Hindlimb muscle (tissue), 1 donor: ENCODE results near the gene HOXC5. TPM values are rescaled to one million over a fixed set of nuclear protein-coding genes. Genes with fewer than 3 reads are reported as not detected.

Source experiments
- DNase-seq: peaks from one replicate; pipeline ENCODE4 v3.0.0-alpha.2; 2013
- polyA plus RNA-seq: library from polyadenylated mRNA; unstranded; fragments of 120-200 nt; gene quantifications from one replicate; pipeline ENCODE4 v1.2.1, GENCODE V29; 2013; ENCODE audit not compliant: insufficient read length

HOXC5 gene
- polyA plus RNA-seq, 1 donor, result 1.8 TPM

DNA sequence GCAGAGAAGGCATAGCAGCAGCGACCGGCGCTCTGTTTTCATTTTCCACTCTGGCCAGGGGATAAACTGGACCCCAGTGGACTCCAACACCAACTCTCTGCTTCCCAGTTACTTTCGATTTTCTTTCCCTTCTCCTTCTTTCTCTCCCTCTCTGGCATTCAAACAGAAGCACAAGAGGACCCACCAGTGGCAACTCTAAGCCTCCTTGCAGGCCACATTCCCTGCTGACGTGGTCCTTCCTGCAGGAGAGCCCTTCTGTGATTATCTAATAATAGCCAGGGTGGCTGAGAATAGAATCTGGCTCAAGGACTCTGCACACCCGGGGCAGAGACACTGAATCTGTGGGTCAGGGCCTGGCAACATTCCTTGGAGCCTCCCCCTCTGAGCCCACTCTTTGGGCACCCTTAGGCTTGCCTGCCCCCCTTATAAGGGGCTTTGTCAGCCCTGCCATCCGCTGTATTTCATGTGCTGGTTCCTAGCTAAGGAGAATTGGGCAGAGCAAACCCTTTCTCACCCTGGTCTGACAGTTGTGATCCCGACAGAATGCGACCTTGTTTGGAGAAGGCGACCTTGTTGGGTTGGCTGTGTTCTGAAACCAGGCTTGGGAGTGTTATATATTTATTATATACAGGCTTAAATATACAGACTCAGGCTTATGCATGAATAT, 12.8 kb upstream of the HOXC5 start:
- DNase-seq, result no peak

DNA sequence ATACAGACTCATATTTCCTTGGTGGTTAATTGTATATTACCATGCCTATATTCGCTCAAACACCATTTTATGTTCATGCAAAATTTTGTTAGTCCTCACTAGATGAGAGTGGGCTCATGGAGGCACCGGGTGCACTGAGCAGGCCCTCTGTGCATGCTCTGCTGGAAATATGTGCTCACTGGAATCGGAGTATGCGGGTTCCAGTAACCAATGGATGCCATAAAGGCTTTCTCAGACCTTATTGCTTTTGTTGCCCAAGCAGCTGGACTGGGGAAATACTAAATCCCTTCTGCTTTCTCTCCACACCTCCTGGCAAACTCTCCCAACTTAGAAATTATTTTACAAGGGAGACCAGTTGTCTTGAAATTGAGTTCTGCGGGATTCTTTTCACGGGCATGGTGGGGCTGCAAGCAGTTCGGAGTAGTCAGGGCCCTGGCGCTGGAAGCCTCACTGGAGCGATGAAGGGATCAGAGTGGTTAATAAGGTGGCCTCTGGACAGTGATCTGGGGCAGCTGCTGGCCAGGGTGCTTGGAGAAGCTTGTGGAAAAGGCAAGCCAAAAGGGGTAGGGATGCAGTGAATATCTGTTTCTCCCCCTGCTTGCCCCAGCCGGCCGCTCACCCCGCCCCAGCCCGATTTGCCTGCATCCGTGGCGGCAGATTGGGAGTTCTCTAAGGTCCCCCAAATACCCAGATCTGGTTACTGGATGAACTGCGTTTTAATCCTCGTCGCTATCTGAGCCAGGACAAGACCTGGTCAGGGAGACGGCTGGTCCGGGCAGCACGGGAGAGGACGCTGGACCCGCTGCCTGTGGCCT, 12.1 kb upstream of the HOXC5 start:
- DNase-seq, result no peak

DNA sequence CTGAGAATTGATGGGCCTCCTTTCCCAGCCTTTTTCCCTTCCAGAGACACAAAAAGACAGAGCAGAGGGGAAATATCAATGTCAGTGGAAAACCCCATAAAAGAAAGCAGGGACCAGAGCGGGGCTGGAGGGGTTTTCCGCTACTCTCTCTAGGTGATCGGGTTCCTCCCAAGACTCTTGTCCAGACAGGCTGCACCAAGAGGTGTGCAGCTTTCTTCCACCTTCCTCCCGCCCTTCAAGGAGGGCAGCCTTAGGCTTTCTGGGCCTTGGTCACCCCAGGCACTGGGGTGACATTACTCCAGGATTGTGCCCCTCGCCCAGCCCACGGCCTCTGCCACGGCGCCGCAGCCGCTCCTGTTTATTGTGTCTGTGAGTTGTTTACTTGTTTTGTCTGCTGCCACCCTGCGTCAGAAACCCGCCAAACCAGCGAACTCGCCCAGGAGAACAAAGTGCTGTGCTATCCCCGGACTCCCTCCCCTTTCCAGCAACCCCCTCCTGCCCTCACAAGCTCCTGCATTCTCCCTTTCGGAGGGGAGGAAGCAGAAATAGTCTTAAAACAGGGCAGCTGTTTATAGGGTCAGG, 11.3 kb upstream of the HOXC5 start:
- DNase-seq, result no peak

DNA sequence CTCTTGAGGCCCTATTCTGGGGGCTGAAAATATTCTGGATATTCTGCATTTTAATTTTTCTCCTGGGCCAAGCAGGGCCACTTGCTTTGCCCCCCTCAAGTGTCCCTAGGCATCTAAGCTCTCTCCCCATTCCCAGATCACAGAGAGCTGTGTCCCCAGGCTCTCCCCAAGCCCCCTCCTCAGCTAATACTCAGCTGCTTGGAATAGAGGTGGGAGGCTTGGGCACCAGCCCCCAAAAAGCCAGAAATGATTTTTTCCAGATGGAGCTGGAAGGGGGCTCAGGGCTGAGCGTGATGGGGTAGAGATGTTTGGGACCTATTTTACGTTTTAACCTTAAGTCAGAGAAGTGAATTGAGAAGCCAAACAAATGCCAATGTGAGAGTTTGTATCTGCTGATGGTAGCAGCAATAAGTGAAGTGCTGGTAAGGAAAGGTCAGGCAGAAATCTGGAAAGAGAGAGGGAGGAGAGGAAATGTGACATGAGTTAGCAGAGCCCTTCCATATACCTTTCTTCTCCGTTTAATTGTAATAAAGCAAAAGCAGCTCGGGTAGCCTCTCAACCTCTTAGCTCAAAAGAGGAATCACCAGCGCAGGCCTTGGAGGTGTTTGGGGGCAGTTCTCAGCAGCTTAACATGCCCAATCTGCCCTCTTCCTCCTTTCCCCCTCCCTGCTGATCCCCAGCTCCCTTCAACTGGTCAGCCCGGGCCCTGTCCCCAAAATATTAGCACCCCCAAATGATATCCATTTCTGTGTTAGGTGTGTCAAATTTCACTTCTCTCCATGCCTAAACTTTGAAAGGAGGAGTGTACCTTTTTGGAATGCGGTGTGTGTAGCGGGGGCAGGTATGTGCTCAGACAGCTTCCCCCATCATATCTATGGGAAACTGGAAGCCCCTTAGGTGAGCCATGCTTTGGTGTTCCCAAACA, 9.6 kb upstream of the HOXC5 start:
- DNase-seq, result no peak

DNA sequence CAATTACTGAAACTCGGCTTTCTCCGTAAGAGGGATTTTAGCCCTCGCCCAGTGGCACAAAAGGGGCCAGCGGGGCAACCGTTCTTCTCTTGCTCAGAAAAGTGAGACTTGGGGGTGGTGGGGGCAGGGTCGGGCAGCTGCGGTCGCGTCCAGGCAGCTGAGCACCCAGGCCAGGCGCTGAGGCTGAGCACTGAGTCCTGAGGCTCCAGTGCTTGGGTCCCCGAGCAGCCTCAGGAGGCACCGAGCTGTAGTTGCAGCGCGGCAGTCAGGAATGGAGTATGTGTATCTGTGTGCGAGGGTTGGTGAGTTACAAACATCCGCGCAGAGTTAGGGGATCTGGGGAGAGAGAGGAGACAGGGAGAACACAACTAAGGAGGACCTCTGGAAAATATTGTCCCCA, 8.7 kb upstream of the HOXC5 start:
- no peak for DNase-seq

DNA sequence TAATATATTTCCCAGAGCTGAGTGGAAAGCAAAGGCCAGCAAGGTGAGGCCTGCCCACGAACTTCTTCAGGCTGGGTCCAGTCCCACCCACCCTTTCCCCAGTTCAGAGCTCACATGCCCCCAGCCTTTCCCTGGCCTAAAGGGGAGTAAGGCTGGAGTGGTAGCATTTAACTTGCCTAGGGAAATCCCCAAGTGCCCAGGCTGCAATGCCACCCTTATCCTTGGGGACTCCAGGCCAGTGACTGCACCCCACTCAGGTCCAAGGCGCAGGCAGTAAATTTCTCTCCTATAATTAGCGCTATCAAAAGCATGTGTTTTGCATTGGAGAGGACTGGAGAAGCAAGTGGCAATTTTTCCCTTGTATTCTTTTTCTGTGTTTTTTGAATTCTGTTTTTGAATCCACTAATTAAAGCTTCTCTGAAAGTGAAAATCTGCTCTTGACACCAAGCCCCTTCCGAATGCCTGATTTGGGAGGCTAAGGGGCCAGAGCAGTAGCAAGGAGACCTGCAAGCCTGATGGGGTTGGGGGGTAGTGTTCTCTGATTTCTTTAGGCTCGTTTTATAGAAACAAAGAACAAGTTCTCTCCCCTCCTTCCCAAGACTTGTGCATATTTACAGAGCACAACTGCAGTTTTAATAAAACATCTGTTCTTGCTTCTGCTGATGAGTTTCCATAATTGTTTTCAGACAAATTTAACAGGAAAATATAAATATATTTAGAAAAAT, 8.1 kb upstream of the HOXC5 start:
- no peak for DNase-seq

DNA sequence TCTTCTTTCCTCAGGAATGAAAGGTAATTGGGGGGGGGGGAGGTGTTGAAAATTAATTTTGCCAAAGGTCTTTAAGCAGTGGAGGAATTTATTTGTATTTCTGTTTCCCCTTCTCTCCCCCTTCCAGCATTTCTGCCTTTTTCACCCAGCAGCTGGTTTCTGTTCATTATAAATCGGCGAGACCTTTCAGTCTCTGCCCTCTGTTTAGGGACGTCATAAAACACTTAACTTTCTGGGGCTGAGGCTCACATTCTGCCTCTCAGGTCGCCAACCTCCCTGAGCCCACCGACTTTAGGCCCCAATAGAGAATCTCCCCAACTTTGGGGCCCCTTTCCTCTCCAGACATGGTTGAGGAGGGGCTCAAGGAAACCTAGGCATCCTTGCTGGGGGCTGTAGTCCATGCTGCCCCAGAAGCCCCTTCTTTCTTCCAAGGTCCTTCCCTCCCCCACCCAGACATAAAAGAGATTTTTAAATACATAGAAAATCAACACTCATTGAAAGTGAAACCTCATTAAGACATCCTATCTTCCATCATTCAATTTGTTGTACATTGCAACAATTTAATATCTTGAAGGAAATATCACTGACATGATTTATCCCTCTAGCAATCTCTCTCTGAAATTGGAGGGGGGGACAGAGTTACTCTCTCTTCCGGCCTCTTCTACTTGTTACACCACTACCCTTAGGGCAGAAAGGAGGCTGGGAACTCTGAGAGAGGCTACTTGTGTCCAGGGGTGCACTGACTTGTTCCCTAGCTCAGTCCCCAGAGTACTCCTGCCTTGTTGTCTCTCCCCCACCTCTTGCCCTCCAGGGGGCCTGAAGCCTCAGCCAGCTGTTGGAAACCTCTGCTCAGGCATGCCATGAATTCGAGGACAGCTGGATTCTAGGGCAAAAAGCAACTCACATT, 7.1 kb upstream of the HOXC5 start:
- no peak for DNase-seq

DNA sequence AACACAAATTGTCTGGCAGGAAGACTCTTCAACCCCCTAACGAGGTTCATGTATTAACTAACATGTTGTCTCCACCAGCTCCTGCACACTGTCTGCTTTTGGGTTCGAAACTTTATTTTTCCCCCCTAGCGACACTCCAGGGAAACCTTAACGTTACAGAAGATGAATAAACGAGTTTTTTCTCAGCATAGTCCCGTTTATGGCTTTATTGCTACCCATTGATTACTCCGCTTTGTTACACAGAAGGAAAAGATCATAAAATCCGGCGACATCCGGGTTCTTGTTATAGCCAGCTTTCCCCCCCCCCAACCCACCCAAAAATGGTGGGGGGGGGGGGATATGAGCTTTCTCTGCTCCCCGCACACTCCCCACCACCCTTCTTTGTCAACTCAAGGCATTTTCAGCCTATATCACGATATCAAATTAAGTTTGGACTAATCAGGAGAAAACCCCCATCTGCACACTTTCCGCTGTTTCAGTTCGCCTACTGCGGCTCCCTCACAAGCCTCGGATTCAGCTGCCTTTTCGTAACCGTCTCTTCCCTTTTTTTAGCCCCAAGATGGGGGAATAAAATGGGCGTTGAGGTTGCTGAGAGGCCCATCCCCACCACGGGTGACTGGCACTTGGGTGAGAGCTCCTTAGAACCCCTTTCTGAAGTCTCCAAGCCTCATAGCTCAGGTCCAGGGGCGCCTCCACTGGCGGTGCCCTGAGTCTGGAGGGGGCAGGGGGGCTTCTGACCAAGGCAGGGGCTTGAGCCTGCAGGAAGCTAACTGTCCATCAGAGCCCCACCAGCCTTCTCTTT, 6.0 kb upstream of the HOXC5 start:
- DNase-seq, result no peak

DNA sequence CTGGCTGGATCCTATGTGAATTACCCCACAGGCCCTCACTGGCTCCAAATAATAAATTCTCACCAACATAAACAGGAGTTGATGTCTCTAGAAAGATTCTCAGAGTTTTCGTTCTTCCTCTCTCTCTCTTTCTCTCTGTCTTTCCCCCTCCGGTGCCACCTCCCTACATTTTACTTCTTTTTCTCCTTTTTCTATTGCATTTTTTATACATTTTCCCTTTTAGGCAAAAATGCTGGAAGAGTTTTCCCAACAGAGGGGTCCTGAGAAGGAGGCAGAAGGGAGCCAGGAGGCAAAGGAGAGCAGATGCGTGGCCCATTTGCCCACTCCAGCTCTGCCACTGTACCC, 5.4 kb upstream of the HOXC5 start:
- no peak for DNase-seq

DNA sequence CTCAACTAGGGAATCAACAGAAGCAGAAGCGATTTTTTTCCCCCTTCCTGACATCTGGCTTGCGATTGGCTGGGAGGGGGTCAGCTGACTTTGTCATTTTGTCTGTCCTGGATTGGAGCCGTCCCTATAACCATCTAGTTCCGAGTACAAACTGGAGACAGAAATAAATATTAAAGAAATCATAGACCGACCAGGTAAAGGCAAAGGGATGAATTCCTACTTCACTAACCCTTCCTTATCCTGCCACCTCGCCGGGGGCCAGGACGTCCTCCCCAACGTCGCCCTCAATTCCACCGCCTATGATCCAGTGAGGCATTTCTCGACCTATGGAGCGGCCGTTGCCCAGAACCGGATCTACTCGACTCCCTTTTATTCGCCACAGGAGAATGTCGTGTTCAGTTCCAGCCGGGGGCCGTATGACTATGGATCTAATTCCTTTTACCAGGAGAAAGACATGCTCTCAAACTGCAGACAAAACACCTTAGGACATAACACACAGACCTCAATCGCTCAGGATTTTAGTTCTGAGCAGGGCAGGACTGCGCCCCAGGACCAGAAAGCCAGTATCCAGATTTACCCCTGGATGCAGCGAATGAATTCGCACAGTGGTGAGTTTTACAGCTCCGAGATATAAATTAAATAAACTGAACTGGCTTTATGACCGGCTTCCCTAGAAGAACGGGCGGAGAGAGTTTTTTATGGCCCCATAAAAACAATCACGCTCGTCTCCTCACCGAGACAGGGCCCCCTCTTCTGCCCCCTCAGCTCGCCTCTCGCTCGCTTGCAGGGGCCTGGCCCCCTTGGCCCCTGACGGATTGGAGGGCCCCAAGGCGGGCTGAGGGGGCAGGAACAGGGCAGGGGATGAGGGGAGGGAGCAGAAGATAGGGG, 4.3 kb upstream of the HOXC5 start, which contains the start of gene HOXC6:
TSS of gene HOXC6 (plus strand) at position 127 of the 888 bp plus-strand sequence. CDS start at position 209, 82 bp downstream.
- DNase-seq, result no peak

DNA sequence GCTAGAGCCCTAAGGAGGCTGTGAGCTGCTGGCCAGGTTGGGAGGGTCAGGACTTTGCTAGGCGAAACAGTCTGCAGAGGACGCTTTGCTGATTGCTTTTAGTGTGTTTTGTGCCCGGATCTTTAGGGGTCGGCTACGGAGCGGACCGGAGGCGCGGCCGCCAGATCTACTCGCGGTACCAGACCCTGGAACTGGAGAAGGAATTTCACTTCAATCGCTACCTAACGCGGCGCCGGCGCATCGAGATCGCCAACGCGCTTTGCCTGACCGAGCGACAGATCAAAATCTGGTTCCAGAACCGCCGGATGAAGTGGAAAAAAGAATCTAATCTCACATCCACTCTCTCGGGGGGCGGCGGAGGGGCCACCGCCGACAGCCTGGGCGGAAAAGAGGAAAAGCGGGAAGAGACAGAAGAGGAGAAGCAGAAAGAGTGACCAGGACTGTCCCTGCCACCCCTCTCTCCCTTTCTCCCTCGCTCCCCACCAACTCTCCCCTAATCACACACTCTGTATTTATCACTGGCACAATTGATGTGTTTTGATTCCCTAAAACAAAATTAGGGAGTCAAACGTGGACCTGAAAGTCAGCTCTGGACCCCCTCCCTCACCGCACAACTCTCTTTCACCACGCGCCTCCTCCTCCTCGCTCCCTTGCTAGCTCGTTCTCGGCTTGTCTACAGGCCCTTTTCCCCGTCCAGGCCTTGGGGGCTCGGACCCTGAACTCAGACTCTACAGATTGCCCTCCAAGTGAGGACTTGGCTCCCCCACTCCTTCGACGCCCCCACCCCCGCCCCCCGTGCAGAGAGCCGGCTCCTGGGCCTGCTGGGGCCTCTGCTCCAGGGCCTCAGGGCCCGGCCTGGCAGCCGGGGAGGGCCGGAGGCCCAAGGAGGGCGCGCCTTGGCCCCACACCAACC, 3.1 kb upstream of the HOXC5 start:
- no peak for DNase-seq

DNA sequence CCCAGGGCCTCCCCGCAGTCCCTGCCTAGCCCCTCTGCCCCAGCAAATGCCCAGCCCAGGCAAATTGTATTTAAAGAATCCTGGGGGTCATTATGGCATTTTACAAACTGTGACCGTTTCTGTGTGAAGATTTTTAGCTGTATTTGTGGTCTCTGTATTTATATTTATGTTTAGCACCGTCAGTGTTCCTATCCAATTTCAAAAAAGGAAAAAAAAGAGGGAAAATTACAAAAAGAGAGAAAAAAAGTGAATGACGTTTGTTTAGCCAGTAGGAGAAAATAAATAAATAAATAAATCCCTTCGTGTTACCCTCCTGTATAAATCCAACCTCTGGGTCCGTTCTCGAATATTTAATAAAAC, 2.4 kb upstream of the HOXC5 start:
- DNase-seq, result no peak

DNA sequence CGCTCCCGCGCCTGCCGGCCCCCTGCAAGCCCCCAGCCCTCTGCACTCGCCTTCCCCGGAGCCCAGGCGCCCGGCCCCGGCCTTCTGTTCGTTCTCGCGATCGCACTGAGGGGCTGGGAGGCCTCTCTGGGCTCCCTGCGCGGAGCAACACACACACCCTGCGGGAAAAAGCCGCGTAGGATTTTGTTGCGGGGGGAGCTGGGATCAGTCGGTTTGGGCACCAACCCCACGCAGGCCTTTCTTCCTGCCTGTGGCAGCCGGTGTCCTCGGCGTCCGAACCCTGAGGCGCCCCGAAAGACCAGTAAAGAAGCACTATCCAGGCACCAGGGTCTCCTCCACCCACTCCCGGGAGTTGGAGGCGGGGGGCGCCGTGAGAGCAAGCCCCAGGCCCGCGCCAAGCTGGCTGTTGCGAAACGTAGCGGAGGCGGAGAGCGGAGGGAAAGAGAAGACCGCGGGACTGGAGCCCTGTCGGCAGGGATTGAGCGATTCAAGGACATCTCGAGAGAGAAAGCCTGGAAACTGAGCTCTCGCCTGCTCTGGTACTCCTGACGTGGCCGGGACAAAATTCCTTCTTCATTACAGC, 1.9 kb upstream of the HOXC5 start:
- DNase-seq, result no peak

DNA sequence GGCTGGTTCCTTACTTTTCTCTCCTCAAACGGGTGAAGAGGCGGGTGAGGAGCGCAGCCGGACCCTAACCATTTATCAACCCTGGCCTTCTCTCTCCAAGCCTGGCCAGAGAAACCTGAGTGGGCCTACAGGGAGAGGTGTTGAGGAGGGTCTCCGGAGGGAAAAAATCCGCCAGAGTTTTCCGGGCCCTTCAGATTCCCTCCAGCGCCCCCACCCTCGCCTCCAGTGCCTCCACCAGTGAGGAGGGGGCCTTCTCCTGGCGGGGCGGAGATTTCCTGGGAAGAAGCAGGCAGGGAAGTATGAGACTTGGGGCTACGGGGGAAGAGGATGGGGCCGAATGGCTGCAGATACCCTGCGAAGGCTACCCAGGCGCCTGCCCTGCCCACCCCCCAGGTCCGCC, 1.4 kb upstream of the HOXC5 start:
- no peak for DNase-seq

DNA sequence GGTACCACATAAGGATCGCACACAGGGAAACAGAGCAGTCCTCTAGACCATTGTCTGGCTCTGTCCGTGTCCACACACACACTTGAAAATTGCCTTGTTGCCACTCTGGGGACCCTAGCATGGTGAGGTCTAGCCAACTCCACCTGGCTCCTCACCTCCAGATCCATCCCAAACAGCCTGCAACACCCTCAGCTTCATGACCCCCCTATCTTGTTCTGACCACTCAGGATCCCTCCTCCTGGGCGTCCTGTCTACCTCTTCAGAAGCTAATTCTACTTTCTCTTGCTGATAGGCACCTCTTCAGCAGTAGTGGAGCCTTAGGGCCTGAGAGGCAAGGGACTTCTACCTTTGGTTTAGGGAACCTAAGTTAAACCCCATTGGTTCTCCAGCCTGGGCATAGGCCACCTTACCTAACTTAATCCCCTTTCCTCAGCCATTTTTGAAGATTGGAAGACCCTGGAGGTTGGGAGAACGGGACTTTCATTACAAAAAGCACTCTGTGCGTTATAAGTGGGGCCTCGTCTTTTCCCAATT, 697 bp upstream of the HOXC5 start:
- DNase-seq, result no peak

DNA sequence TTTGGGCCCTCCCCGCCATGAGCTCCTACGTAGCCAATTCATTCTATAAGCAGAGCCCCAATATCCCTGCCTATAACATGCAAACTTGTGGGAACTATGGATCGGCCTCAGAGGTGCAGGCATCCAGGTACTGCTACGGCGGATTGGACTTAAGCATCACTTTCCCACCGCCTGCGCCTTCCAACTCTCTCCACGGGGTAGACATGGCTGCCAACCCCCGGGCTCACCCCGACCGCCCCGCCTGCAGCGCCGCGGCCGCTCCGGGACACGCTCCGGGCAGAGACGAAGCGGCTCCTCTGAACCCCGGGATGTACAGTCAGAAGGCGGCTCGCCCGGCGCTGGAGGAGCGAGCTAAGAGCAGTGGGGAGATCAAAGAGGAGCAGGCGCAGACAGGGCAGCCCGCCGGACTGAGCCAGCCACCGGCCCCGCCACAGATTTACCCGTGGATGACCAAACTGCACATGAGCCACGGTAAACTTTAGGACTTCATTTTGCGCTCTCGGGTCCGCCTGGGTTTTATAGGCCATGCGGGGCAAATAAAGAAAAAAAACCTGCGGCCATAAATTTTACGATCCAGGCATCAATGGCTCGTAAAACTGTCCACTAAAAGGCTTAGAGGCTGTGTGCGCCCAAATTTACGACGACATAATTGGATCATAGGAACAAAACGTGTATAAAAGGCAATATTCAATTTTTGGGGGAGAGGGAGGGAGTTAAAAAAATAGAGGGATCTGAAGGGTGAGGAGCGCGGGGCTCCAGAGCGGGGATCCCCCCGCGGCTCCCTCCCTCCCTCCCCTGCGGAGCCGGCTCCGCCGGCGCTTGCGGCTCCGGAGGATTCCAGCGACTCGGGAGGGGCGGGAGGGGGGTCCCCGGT, 493 bp downstream of the HOXC5 start:
- no peak for DNase-seq
